ENCODE results near the gene NXPE3.

GRCh38 chr3:101840066-101840465 is 61.1 kb downstream of the NXPE3 start:
- no peak for TF ChIP-seq CTCF (IDR thresholded peaks at IDR 0.05)
- no peak for TF ChIP-seq EZH2 (IDR thresholded peaks at IDR 0.05)
- no peak for TF ChIP-seq EZH2phosphoT487 (IDR thresholded peaks at IDR 0.05)

All from neural progenitor cell (in vitro differentiated cells).